Panc1 (cell line): ENCODE data around the gene S100P. TPM values are rescaled to one million over a fixed set of nuclear protein-coding genes. Genes with fewer than 3 reads are reported as not detected.

ENCODE experiments used
- ATAC-seq: fragments of 200-7000 bp; cut with Tn5 transposase; 2 replicates; pipeline ENCODE4 v1.9.1; 2020; ENCODE audit warnings: mild to moderate bottlenecking, moderate library complexity
- BruUV-seq: library from RNA; stranded (reverse); fragments of 400-500 nt; replicated peaks from 2 replicates; lab custom pipeline; 2021; lab: Mats Ljungman, UMichigan
- CTCF ChIA-PET: fragments of 300-600 bp; sonication (Branson Sonifier 250); formaldehyde crosslinking; loops from one replicate; lab custom pipeline; 2022; ENCODE audit warnings: antibody characterized with exemption; lab: Charles Lee
- POLR2A ChIA-PET: fragments of 300-600 bp; sonication (Branson Sonifier 250); formaldehyde crosslinking; loops from one replicate; lab custom pipeline; 2022; ENCODE audit warnings: antibody characterized with exemption; lab: Charles Lee
- DNase-seq: peaks from one replicate; pipeline ENCODE4 v3.0.0-alpha.2; 2010; ENCODE audit warnings: low read depth, low spot score
- H3K27ac ChIP-seq: 2 replicates; pipeline ENCODE4 v1.5.1; 2011; ENCODE audit warnings: mild to moderate bottlenecking, low read length, inconsistent platforms
- H3K27me3 ChIP-seq: fragments of 200-500 bp; sonication (Bioruptor generic); 2 replicates; pipeline ENCODE4 v1.6.0; 2014; ENCODE audit warnings: low read length, inconsistent platforms; ENCODE audit not compliant: control insufficient read depth, insufficient read depth
- H3K36me3 ChIP-seq: fragments of 200-500 bp; sonication (Bioruptor generic); 2 replicates; pipeline ENCODE4 v1.5.1; 2014; ENCODE audit warnings: inconsistent platforms, mild to moderate bottlenecking, low read length, moderate library complexity; ENCODE audit not compliant: control insufficient read depth, insufficient read depth
- H3K4me1 ChIP-seq: 2 replicates; pipeline ENCODE4 v1.5.1; 2011; ENCODE audit warnings: inconsistent platforms, mild to moderate bottlenecking, low read length, moderate library complexity; ENCODE audit not compliant: control insufficient read depth, insufficient read depth
- H3K4me3 ChIP-seq, 2 experiments: 2 replicates each; pipeline ENCODE4 v1.5.1; 2011 to 2012; ENCODE audit warnings: low read depth in 2 of 2, low read length in 2 of 2, mild to moderate bottlenecking in 2 of 2, inconsistent platforms in 1 of 2, moderate library complexity in 1 of 2
- H3K9me3 ChIP-seq: fragments of 200-500 bp; sonication (Bioruptor generic); 2 replicates; pipeline ENCODE4 v1.5.1; 2014; ENCODE audit warnings: low read depth, mild to moderate bottlenecking, inconsistent platforms, low read length, moderate library complexity; ENCODE audit not compliant: control insufficient read depth, insufficient read depth
- CTCF ChIP-seq: fragments of 450-650 bp; IDR thresholded peaks from 2 replicates; pipeline ENCODE4 v1.5.1; 2017; ENCODE audit warnings: mild to moderate bottlenecking
- POLR2AphosphoS5 ChIP-seq: IDR thresholded peaks from 2 replicates; pipeline ENCODE4 v1.6.1; 2012; ENCODE audit warnings: mild to moderate bottlenecking, low read depth, low read length, moderate library complexity
- REST ChIP-seq, 2 experiments: IDR thresholded peaks; 2 replicates each; pipeline ENCODE4 v1.6.1; 2011 to 2012; ENCODE audit warnings: low read depth in 2 of 2, control low read depth in 1 of 2, low read length in 1 of 2, mild to moderate bottlenecking in 1 of 2, moderate library complexity in 1 of 2; ENCODE audit not compliant: insufficient read depth in 1 of 2
- SIN3A ChIP-seq: IDR thresholded peaks from 2 replicates; pipeline ENCODE4 v1.6.1; 2012; ENCODE audit warnings: low read depth, mild to moderate bottlenecking, low read length, moderate library complexity, borderline replicate concordance; ENCODE audit not compliant: insufficient read depth
- TCF7L2 ChIP-seq: IDR thresholded peaks from 2 replicates; pipeline ENCODE4 v1.6.1; 2011; ENCODE audit warnings: mild to moderate bottlenecking, low read depth, low read length, inconsistent platforms
- in situ Hi-C: cut with HindIII; loops from 2 replicates; pipeline ENCODE4 v1.10.0; 2016; ENCODE audit warnings: low sequenced_read_pairs, low pct_unique_long_range_greater_than_20kb
- intact Hi-C: fragments of 100-400 bp; cut with micrococcal nuclease; formaldehyde crosslinking; loops from one replicate; pipeline ENCODE4 v1.10.0; 2022; ENCODE audit not compliant: unreplicated experiment
- total RNA-seq: library from RNA; stranded (reverse); gene quantifications from one replicate; pipeline ENCODE4 v1.2.1, GENCODE V29; 2021; ENCODE audit not compliant: unreplicated experiment

Gene S100P
- total RNA-seq, 1 experiment from 2014 or later: 2.3 TPM

GRCh38 chr4:6673660-6674499 lies 19.8 kb upstream of the S100P start:
- POLR2A ChIA-PET: interaction anchor here (0.6 kb wide), 1 partner anchor 285 kb away, joined by 3 read pairs; no protein-coding TSS in a partner anchor
- in situ Hi-C loops (no loop called here), intact Hi-C loops (no loop called here)
- DNase-seq (peak; percentile 77), ATAC-seq (peak; percentile 91)
- CTCF ChIA-PET: interaction anchor here (1.1 kb wide), 1 partner anchor 16 kb away, joined by 5 read pairs; no protein-coding TSS in a partner anchor
- Histone ChIP-seq H3K27ac (peak overlapping the region; percentile 89), H3K36me3 (peaks cover 2% of the 10 kb centered on the region), H3K27me3 (no peaks in the 10 kb centered on the region), H3K4me3 (peak overlapping the region; percentile 62 to 68), H3K9me3 (no peaks in the 10 kb centered on the region), H3K4me1 (peaks cover 12% of the 10 kb centered on the region)
- no TSS peak for BruUV-seq
- TF ChIP-seq CTCF (no peak), POLR2AphosphoS5 (peak; percentile 65), TCF7L2 (no peak), SIN3A (no peak; the same call in 1 of the 2 replicates), REST (IDR thresholded peaks at IDR 0.05; ENCODE audit: insufficient read depth in 1 of 2, low read depth in 2 of 2, low read length in 1 of 2) (no peak)

DNA sequence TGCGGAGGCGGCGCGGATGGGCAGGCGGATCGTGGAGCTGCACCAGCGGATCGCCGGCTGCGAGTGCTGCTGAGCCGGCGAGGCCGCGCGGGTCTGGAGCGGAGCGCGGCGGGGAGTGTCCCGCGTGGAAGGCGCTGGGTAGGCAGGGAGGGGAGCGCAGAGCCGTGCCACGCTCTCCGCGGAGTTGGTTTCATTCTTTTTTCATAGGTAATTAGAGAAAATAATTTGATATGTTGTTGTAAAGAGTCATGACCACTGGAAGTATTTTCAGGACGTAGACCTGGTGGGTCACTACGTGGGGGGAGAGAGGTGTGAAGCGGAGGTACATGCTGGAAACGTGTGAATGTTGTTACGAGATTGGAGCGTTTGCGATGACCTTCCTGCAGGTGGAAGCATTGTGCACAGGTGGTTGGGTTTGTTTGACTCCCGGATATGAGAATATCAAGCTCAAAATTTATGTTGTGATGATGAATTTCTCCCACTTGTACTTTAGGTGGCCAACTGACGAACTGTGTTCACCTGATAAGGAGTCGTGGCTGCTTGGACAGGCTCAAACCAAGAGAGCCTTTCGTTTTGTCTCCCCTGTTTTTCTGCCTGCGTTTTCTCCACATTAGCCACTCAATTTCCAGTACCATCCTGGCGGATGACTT lies 19.1 kb upstream of the S100P start:
- intact Hi-C loops: no loop called here
- BruUV-seq: TSS peak; percentile 84

More for the DNA sequence above, 19.1 kb upstream of the S100P start:
- H3K36me3 ChIP-seq: peaks cover 2% of the 10 kb centered on the region
- POLR2A ChIA-PET: interaction anchor here (0.6 to 0.7 kb wide), 2 partner anchors 377 to 961 kb away, joined by 3 to 6 read pairs; no protein-coding TSS in a partner anchor
- in situ Hi-C loops: no loop called here
- CTCF ChIA-PET: interaction anchor here (1.1 kb wide), 1 partner anchor 15 kb away, joined by 5 read pairs; no protein-coding TSS in a partner anchor
- no peaks in the 10 kb centered on the region for H3K27me3 ChIP-seq
- no peak for DNase-seq
- H3K27ac ChIP-seq: peak overlapping the region; percentile 78
- ATAC-seq: 0 out of 2 replicates have a peak, but pooled peaks have one; percentile 28
- TF ChIP-seq POLR2AphosphoS5 (no peak), SIN3A (0 out of 2 replicates have a peak, but pooled peaks have one; percentile 8), TCF7L2 (no peak), CTCF (peak; percentile 63)
- H3K9me3 ChIP-seq: no peaks in the 10 kb centered on the region
- peak overlapping the region; percentile 62 to 68 for H3K4me3 ChIP-seq
- H3K4me1 ChIP-seq: peaks cover 12% of the 10 kb centered on the region
